Liver (tissue), 3 donors: ENCODE measurements around the gene SPINK2.

ENCODE experiments used
- ATF3 ChIP-seq: IDR thresholded peaks from 2 replicates; pipeline ENCODE4 v1.6.1; 2016; ENCODE audit warnings: antibody characterized with exemption
- CTCF ChIP-seq: fragments of 150-350 bp; IDR thresholded peaks from 2 replicates; pipeline ENCODE4 v1.5.1; 2017; ENCODE audit warnings: improper control_type of control experiment, low read depth, low read length; ENCODE audit not compliant: missing input control
- EGR1 ChIP-seq, 2 donors: IDR thresholded peaks; 2 replicates each; pipeline ENCODE4 v1.6.1; 2016 to 2018; ENCODE audit warnings: antibody characterized with exemption in 2 of 2, low read depth in 2 of 2
- HNF4A ChIP-seq, 2 donors: conservative IDR thresholded peaks; 2 replicates each; pipeline ENCODE4 v1.6.1; 2016; ENCODE audit warnings: antibody characterized with exemption in 2 of 2, mild to moderate bottlenecking in 2 of 2
- JUND ChIP-seq, 2 donors: IDR thresholded peaks; 2 replicates each; pipeline ENCODE4 v1.6.1; 2016; ENCODE audit warnings: antibody characterized with exemption in 2 of 2
- RAD21 ChIP-seq, 2 donors: IDR thresholded peaks; 2 replicates each; pipeline ENCODE4 v1.6.1; 2016; ENCODE audit warnings: antibody characterized with exemption in 2 of 2, mild to moderate bottlenecking in 2 of 2
- REST ChIP-seq: IDR thresholded peaks from 2 replicates; pipeline ENCODE4 v1.6.1; 2016; ENCODE audit warnings: antibody characterized with exemption, mild to moderate bottlenecking
- RXRA ChIP-seq, 2 donors: IDR thresholded peaks; 2 replicates each; pipeline ENCODE4 v1.6.1; 2017 to 2018; ENCODE audit warnings: antibody characterized with exemption in 2 of 2, mild to moderate bottlenecking in 1 of 2
- YY1 ChIP-seq: IDR thresholded peaks from 2 replicates; pipeline ENCODE4 v1.6.1; 2016; ENCODE audit warnings: antibody characterized with exemption, mild to moderate bottlenecking
- TF ChIP-seq, protein P1 (sequence below): IDR thresholded peaks from 2 replicates; pipeline ENCODE4 v1.6.1; 2016; ENCODE audit warnings: antibody characterized with exemption
- TF ChIP-seq, protein P2 (sequence below): IDR thresholded peaks from 2 replicates; pipeline ENCODE4 v1.6.1; 2016; ENCODE audit warnings: antibody characterized with exemption
- donor health status: healthy.
- donor health status: healthy.

- no peak for TF ChIP-seq CTCF
- TF ChIP-seq ATF3, result no peak
- TF ChIP-seq EGR1 (IDR thresholded peaks at IDR 0.05; ENCODE audit: low read depth in 2 of 2), result no peak
- TF ChIP-seq, protein P1, sequence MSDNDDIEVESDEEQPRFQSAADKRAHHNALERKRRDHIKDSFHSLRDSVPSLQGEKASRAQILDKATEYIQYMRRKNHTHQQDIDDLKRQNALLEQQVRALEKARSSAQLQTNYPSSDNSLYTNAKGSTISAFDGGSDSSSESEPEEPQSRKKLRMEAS, result no peak
- TF ChIP-seq RAD21 (IDR thresholded peaks at IDR 0.05), result no peak
- TF ChIP-seq REST, result no peak
- no peak for TF ChIP-seq YY1
- no peak for TF ChIP-seq JUND (IDR thresholded peaks at IDR 0.05)
- TF ChIP-seq, protein P2, sequence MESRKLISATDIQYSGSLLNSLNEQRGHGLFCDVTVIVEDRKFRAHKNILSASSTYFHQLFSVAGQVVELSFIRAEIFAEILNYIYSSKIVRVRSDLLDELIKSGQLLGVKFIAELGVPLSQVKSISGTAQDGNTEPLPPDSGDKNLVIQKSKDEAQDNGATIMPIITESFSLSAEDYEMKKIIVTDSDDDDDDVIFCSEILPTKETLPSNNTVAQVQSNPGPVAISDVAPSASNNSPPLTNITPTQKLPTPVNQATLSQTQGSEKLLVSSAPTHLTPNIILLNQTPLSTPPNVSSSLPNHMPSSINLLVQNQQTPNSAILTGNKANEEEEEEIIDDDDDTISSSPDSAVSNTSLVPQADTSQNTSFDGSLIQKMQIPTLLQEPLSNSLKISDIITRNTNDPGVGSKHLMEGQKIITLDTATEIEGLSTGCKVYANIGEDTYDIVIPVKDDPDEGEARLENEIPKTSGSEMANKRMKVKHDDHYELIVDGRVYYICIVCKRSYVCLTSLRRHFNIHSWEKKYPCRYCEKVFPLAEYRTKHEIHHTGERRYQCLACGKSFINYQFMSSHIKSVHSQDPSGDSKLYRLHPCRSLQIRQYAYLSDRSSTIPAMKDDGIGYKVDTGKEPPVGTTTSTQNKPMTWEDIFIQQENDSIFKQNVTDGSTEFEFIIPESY, result no peak
- TF ChIP-seq RXRA (IDR thresholded peaks at IDR 0.05), result no peak
- TF ChIP-seq HNF4A (conservative IDR thresholded peaks at IDR 0.05), result no peak
These were observed 35.2 kb upstream of the SPINK2 start for GRCh38 chr4:56856656-56857055.
